ENCODE results near the gene STK24.

- no peak for TF ChIP-seq CTCF (conservative IDR thresholded peaks at IDR 0.05; ENCODE audit: low read length)
- TF ChIP-seq EZH2phosphoT487 (IDR thresholded peaks at IDR 0.05; ENCODE audit: borderline replicate concordance) = no peak
These were observed 34.1 kb downstream of the STK24 start for GRCh38 chr13:98542568-98543377.

Measured in Loucy (cell line).